ENCODE results near the gene CGB2. TPM values are rescaled to one million over a fixed set of nuclear protein-coding genes. Genes with fewer than 3 reads are reported as not detected.

The CGB2 gene
- total RNA-seq, 2 donors from 2014 or later: not detected

- Histone ChIP-seq H3K4me1 (peaks cover 4% of the 10 kb centered on the region), H3K27ac (no peak within 1 kb of the TSS), H3K27me3 (peaks cover 13% of the 10 kb centered on the region), H3K4me3 (peak within 1 kb of the TSS; percentile 28), H3K9ac (ENCODE audit: low read depth in 2 of 2, low read length in 2 of 2) (peak within 1 kb of the TSS in 1 of 2 donors; percentile 50), H3K9me3 (no peaks in the 10 kb centered on the region), H3K36me3 (no peaks in the 10 kb centered on the region)
- TF ChIP-seq, protein P1, sequence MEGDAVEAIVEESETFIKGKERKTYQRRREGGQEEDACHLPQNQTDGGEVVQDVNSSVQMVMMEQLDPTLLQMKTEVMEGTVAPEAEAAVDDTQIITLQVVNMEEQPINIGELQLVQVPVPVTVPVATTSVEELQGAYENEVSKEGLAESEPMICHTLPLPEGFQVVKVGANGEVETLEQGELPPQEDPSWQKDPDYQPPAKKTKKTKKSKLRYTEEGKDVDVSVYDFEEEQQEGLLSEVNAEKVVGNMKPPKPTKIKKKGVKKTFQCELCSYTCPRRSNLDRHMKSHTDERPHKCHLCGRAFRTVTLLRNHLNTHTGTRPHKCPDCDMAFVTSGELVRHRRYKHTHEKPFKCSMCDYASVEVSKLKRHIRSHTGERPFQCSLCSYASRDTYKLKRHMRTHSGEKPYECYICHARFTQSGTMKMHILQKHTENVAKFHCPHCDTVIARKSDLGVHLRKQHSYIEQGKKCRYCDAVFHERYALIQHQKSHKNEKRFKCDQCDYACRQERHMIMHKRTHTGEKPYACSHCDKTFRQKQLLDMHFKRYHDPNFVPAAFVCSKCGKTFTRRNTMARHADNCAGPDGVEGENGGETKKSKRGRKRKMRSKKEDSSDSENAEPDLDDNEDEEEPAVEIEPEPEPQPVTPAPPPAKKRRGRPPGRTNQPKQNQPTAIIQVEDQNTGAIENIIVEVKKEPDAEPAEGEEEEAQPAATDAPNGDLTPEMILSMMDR (IDR thresholded peaks at IDR 0.05): no peak
- intact Hi-C loops (cut with DNase I): no loop called here
- DNase-seq: peak; percentile 89
These were observed 26.0 kb downstream of the CGB2 start, which contains the start of gene CGB7 for GRCh38 chr19:49057636-49058234. CGB7 (minus strand) TSS chr19:49057749; CDS start chr19:49055375, 2,374 bp downstream.

- TF ChIP-seq, protein P1 (IDR thresholded peaks at IDR 0.05): no peak
- no peaks in the 10 kb centered on the region for H3K36me3 ChIP-seq
- intact Hi-C loops (cut with DNase I): no loop called here
- H3K9me3 ChIP-seq: no peaks in the 10 kb centered on the region
- no peak overlapping the region for H3K27ac ChIP-seq
- peaks cover 4% of the 10 kb centered on the region for H3K4me1 ChIP-seq
- no peak overlapping the region for H3K4me3 ChIP-seq
- peak; percentile 31 for DNase-seq
- H3K27me3 ChIP-seq: peaks cover 13% of the 10 kb centered on the region
- H3K9ac ChIP-seq (ENCODE audit: low read depth in 2 of 2, low read length in 2 of 2): no peak overlapping the region
These were observed 26.9 kb downstream of the CGB2 start for GRCh38 chr19:49058562-49058961.

DNA sequence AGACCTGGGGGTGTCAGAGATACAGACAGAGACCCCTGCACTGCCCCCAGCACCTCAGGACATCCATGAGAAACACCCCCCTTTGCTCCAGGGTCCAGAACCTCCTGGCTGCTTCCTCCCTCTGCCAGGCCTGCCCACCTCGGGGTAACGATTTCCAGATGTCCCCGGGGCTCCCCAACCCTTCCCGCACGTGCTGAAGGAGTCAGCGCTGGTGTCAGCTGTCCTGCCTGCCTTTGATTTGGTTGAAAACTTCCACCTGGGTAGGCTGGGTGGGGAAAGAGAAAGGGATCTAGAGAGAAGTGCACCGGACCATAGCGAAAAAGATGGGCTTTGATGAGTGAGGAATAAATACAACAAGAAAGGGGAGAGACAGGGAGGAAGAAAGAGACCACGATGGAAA lies 27.4 kb downstream of the CGB2 start:
- Histone ChIP-seq H3K36me3 (no peaks in the 10 kb centered on the region), H3K9me3 (no peaks in the 10 kb centered on the region), H3K27me3 (peaks cover 13% of the 10 kb centered on the region), H3K4me3 (no peak overlapping the region), H3K27ac (no peak overlapping the region), H3K9ac (ENCODE audit: low read depth in 2 of 2, low read length in 2 of 2) (no peak overlapping the region), H3K4me1 (peaks cover 4% of the 10 kb centered on the region)
- DNase-seq: no peak
- intact Hi-C loops (cut with DNase I): no loop called here
- TF ChIP-seq, protein P1 (IDR thresholded peaks at IDR 0.05): no peak

- intact Hi-C loops (cut with DNase I): no loop called here
These were observed 29.3 kb downstream of the CGB2 start for GRCh38 chr19:49061000-49061399.

GRCh38 chr19:49061445-49061844 lies 29.8 kb downstream of the CGB2 start:
- TF ChIP-seq, protein P1 (IDR thresholded peaks at IDR 0.05): no peak
- H3K27me3 ChIP-seq: peaks cover 20% of the 10 kb centered on the region
- no peak overlapping the region for H3K4me3 ChIP-seq
- intact Hi-C loops (cut with DNase I): no loop called here
- H3K36me3 ChIP-seq: no peaks in the 10 kb centered on the region
- H3K4me1 ChIP-seq: peaks cover 4% of the 10 kb centered on the region
- H3K27ac ChIP-seq: no peak overlapping the region
- no peak overlapping the region for H3K9ac ChIP-seq (ENCODE audit: low read depth in 2 of 2, low read length in 2 of 2)
- DNase-seq: no peak
- no peaks in the 10 kb centered on the region for H3K9me3 ChIP-seq

More at GRCh38 chr19:49061000-49061399, 29.3 kb downstream of the CGB2 start:
- TF ChIP-seq, protein P1 (IDR thresholded peaks at IDR 0.05): no peak
- H3K4me1 ChIP-seq: peaks cover 4% of the 10 kb centered on the region
- H3K9me3 ChIP-seq: no peaks in the 10 kb centered on the region
- H3K9ac ChIP-seq (ENCODE audit: low read depth in 2 of 2, low read length in 2 of 2): no peak overlapping the region
- H3K36me3 ChIP-seq: no peaks in the 10 kb centered on the region
- no peak overlapping the region for H3K27ac ChIP-seq
- H3K4me3 ChIP-seq: no peak overlapping the region
- DNase-seq: no peak
- peaks cover 20% of the 10 kb centered on the region for H3K27me3 ChIP-seq
